ENCODE results near the gene COPE.

COPE gene

GRCh38 chr19:18853755-18854427 lies 65.3 kb downstream of the COPE start:
- TF ChIP-seq SIN3A (IDR thresholded peaks at IDR 0.05; ENCODE audit: borderline replicate concordance, insufficient read depth, low read length) (no peak), TAF1 (IDR thresholded peaks at IDR 0.05; ENCODE audit: borderline replicate concordance, insufficient read depth, low read length) (no peak), POLR2AphosphoS5 (IDR thresholded peaks at IDR 0.05; ENCODE audit: low read depth, low read length) (no peak), FOXP2 (optimal IDR thresholded peaks at IDR 0.05; ENCODE audit: borderline replicate concordance, extremely low read depth, extremely low read length, insufficient read depth) (no peak), REST (IDR thresholded peaks at IDR 0.05; ENCODE audit: insufficient read depth in 1 of 2, low read depth in 2 of 2, low read length in 2 of 2) (no peak)

- TF ChIP-seq SIN3A (IDR thresholded peaks at IDR 0.05; ENCODE audit: borderline replicate concordance, insufficient read depth, low read length) = no peak
- no peak for TF ChIP-seq FOXP2 (optimal IDR thresholded peaks at IDR 0.05; ENCODE audit: borderline replicate concordance, extremely low read depth, extremely low read length, insufficient read depth)
- TF ChIP-seq POLR2AphosphoS5 (IDR thresholded peaks at IDR 0.05; ENCODE audit: low read depth, low read length) = no peak
- TF ChIP-seq TAF1 (IDR thresholded peaks at IDR 0.05; ENCODE audit: borderline replicate concordance, insufficient read depth, low read length) = no peak
- TF ChIP-seq REST (IDR thresholded peaks at IDR 0.05; ENCODE audit: insufficient read depth in 1 of 2, low read depth in 2 of 2, low read length in 2 of 2) = no peak
These were observed 66.5 kb downstream of the COPE start for GRCh38 chr19:18852648-18853047.

- TF ChIP-seq FOXP2 (optimal IDR thresholded peaks at IDR 0.05; ENCODE audit: borderline replicate concordance, extremely low read depth, extremely low read length, insufficient read depth) = no peak
- no peak for TF ChIP-seq POLR2AphosphoS5 (IDR thresholded peaks at IDR 0.05; ENCODE audit: low read depth, low read length)
- no peak for TF ChIP-seq TAF1 (IDR thresholded peaks at IDR 0.05; ENCODE audit: borderline replicate concordance, insufficient read depth, low read length)
- no peak for TF ChIP-seq SIN3A (IDR thresholded peaks at IDR 0.05; ENCODE audit: borderline replicate concordance, insufficient read depth, low read length)
- no peak for TF ChIP-seq REST (IDR thresholded peaks at IDR 0.05; ENCODE audit: insufficient read depth in 1 of 2, low read depth in 2 of 2, low read length in 2 of 2)
These were observed 67.4 kb downstream of the COPE start for GRCh38 chr19:18851673-18852325.

- no peak for TF ChIP-seq TAF1 (IDR thresholded peaks at IDR 0.05; ENCODE audit: borderline replicate concordance, insufficient read depth, low read length)
- TF ChIP-seq FOXP2 (optimal IDR thresholded peaks at IDR 0.05; ENCODE audit: borderline replicate concordance, extremely low read depth, extremely low read length, insufficient read depth) = no peak
- TF ChIP-seq REST (IDR thresholded peaks at IDR 0.05; ENCODE audit: insufficient read depth in 1 of 2, low read depth in 2 of 2, low read length in 2 of 2) = no peak
- no peak for TF ChIP-seq SIN3A (IDR thresholded peaks at IDR 0.05; ENCODE audit: borderline replicate concordance, insufficient read depth, low read length)
- TF ChIP-seq POLR2AphosphoS5 (IDR thresholded peaks at IDR 0.05; ENCODE audit: low read depth, low read length) = no peak
These were observed 68.5 kb downstream of the COPE start for GRCh38 chr19:18850471-18851375.
